IMR-90 (cell line): ENCODE results near the gene KCTD16. TPM values are rescaled to one million over a fixed set of nuclear protein-coding genes. Genes with fewer than 3 reads are reported as not detected.

Experiments
- ATAC-seq: fragments of 200-7000 bp; cut with Tn5 transposase; 2 replicates; pipeline ENCODE4 v1.9.1; 2020; ENCODE audit warnings: low read depth, mild to moderate bottlenecking, moderate library complexity
- BruUV-seq: library from RNA; stranded (reverse); fragments of 400-500 nt; replicated peaks from 2 replicates; lab custom pipeline; 2021; lab: Mats Ljungman, UMichigan
- CTCF ChIA-PET: fragments of 300-600 bp; formaldehyde crosslinking; extraction: SDS; loops from one replicate; lab custom pipeline; 2021; ENCODE audit warnings: antibody characterized with exemption; lab: Yijun Ruan, JAX
- POLR2A ChIA-PET: fragments of 300-600 bp; sonication (Branson Sonifier 250); formaldehyde crosslinking; loops from one replicate; lab custom pipeline; 2022; ENCODE audit warnings: antibody characterized with exemption; ENCODE audit not compliant: unreplicated experiment; lab: Charles Lee
- DNase-seq: peaks from one replicate; pipeline ENCODE4 v3.0.0; 2013
- H2AFZ ChIP-seq: replicated peaks from 2 replicates; pipeline ENCODE3; 2013; ENCODE audit warnings: low read length, mild to moderate bottlenecking; ENCODE audit not compliant: poor library complexity
- H2AK5ac ChIP-seq: 2 replicates; pipeline ENCODE4 v1.6.1; 2013; ENCODE audit warnings: low read depth, low read length, inconsistent platforms
- H2AK9ac ChIP-seq: replicated peaks from 2 replicates; pipeline ENCODE3; 2013; ENCODE audit warnings: mild to moderate bottlenecking, low read depth, low read length, moderate library complexity; ENCODE audit not compliant: poor library complexity
- H2BK120ac ChIP-seq: 2 replicates; pipeline ENCODE4 v1.6.1; 2013; ENCODE audit warnings: low read depth, low read length, inconsistent platforms
- H2BK15ac ChIP-seq: 3 replicates; pipeline ENCODE4 v1.6.1; 2013; ENCODE audit warnings: low read depth, low read length, inconsistent platforms
- H2BK20ac ChIP-seq: 2 replicates; pipeline ENCODE4 v1.6.1; 2013; ENCODE audit warnings: low read depth, mild to moderate bottlenecking, inconsistent platforms, low read length, moderate library complexity
- H2BK5ac ChIP-seq: 2 replicates; pipeline ENCODE4 v1.6.1; 2013; ENCODE audit warnings: mild to moderate bottlenecking, low read depth, low read length, inconsistent platforms; ENCODE audit not compliant: poor library complexity, severe bottlenecking
- H3K14ac ChIP-seq: replicated peaks from 2 replicates; pipeline ENCODE4 v1.6.1; 2013; ENCODE audit warnings: low read depth, low read length, inconsistent platforms
- H3K18ac ChIP-seq: 2 replicates; pipeline ENCODE4 v1.6.1; 2013; ENCODE audit warnings: low read depth, low read length, control low read depth
- H3K23ac ChIP-seq: 2 replicates; pipeline ENCODE4 v1.6.1; 2013; ENCODE audit warnings: low read depth, low read length, inconsistent platforms
- H3K27ac ChIP-seq: 2 replicates; pipeline ENCODE4 v1.5.1; 2013; ENCODE audit warnings: mild to moderate bottlenecking, control low read depth, low read length; ENCODE audit not compliant: insufficient read depth
- H3K27me3 ChIP-seq: 2 replicates; pipeline ENCODE4 v1.6.1; 2013; ENCODE audit warnings: low read length; ENCODE audit not compliant: control insufficient read depth, insufficient read depth
- H3K36me3 ChIP-seq: 2 replicates; pipeline ENCODE4 v1.6.1; 2013; ENCODE audit warnings: low read length, mixed read lengths; ENCODE audit not compliant: control insufficient read depth, insufficient read depth
- H3K4ac ChIP-seq: 2 replicates; pipeline ENCODE4 v1.6.1; 2013; ENCODE audit warnings: low read depth, low read length, inconsistent platforms
- H3K4me1 ChIP-seq: 2 replicates; pipeline ENCODE4 v1.6.1; 2013; ENCODE audit warnings: low read length, mixed read lengths; ENCODE audit not compliant: control insufficient read depth, insufficient read depth
- H3K4me2 ChIP-seq: 2 replicates; pipeline ENCODE4 v1.6.1; 2013; ENCODE audit warnings: low read depth, mild to moderate bottlenecking, control low read depth, low read length, moderate library complexity
- H3K4me3 ChIP-seq: 2 replicates; pipeline ENCODE4 v1.5.1; 2013; ENCODE audit warnings: low read depth, mild to moderate bottlenecking, control low read depth, low read length, moderate library complexity; ENCODE audit not compliant: insufficient read depth
- H3K56ac ChIP-seq: 2 replicates; pipeline ENCODE4 v1.6.1; 2013; ENCODE audit warnings: low read length, inconsistent platforms; ENCODE audit not compliant: insufficient read depth; ENCODE audit errors: extremely low read depth
- H3K79me1 ChIP-seq, 2 experiments: 2 replicates each; pipeline ENCODE4 v1.6.1; 2013; ENCODE audit warnings: low read length in 2 of 2, inconsistent platforms in 1 of 2, low read depth in 1 of 2
- H3K9ac ChIP-seq: 2 replicates; pipeline ENCODE4 v1.6.1; 2013; ENCODE audit warnings: low read depth, low read length, control low read depth
- H3K9me1 ChIP-seq: 2 replicates; pipeline ENCODE4 v1.6.1; 2013; ENCODE audit warnings: low read length, inconsistent platforms; ENCODE audit not compliant: insufficient read depth
- H3K9me3 ChIP-seq: 2 replicates; pipeline ENCODE4 v1.6.1; 2013; ENCODE audit warnings: low read length; ENCODE audit not compliant: control insufficient read depth, insufficient read depth
- H4K20me1 ChIP-seq: 2 replicates; pipeline ENCODE4 v1.6.1; 2013; ENCODE audit warnings: low read length, inconsistent platforms; ENCODE audit not compliant: insufficient read depth
- H4K5ac ChIP-seq: 2 replicates; pipeline ENCODE4 v1.6.1; 2013; ENCODE audit warnings: mild to moderate bottlenecking, low read depth, low read length, control low read depth
- H4K8ac ChIP-seq, 2 experiments: 2 replicates each; pipeline ENCODE4 v1.6.1; 2013; ENCODE audit warnings: low read depth in 2 of 2, low read length in 2 of 2, control low read depth in 1 of 2, inconsistent platforms in 1 of 2
- H4K91ac ChIP-seq: 2 replicates; pipeline ENCODE4 v1.6.1; 2013; ENCODE audit warnings: low read depth, low read length, inconsistent platforms; ENCODE audit not compliant: insufficient read depth
- BHLHE40 ChIP-seq: fragments of 150-350 bp; IDR thresholded peaks from 2 replicates; pipeline ENCODE4 v1.6.1; 2016; ENCODE audit warnings: mild to moderate bottlenecking, low read depth, low read length
- CEBPB ChIP-seq: IDR thresholded peaks from 2 replicates; pipeline ENCODE4 v1.6.1; 2012; ENCODE audit warnings: low read depth, low read length, improper control_type of control experiment
- CHD1 ChIP-seq: IDR thresholded peaks from 2 replicates; pipeline ENCODE4 v1.6.1; 2012; ENCODE audit warnings: low read depth, low read length, improper control_type of control experiment
- FOS ChIP-seq: fragments of 150-350 bp; IDR thresholded peaks from 2 replicates; pipeline ENCODE4 v1.6.1; 2016; ENCODE audit warnings: low read depth, low read length
- MAFK ChIP-seq: IDR thresholded peaks from 2 replicates; pipeline ENCODE4 v1.6.1; 2012; ENCODE audit warnings: low read depth, low read length, improper control_type of control experiment
- MAZ ChIP-seq: IDR thresholded peaks from 2 replicates; pipeline ENCODE4 v1.6.1; 2012; ENCODE audit warnings: low read depth, mild to moderate bottlenecking, low read length, improper control_type of control experiment, moderate library complexity, borderline replicate concordance
- MXI1 ChIP-seq: IDR thresholded peaks from 2 replicates; pipeline ENCODE4 v1.6.1; 2012; ENCODE audit warnings: low read depth, mild to moderate bottlenecking, low read length, moderate library complexity, borderline replicate concordance
- NFE2L2 ChIP-seq: fragments of 150-350 bp; IDR thresholded peaks from 2 replicates; pipeline ENCODE4 v1.6.1; 2016; ENCODE audit warnings: low read depth, mild to moderate bottlenecking, low read length
- POLR2A ChIP-seq: IDR thresholded peaks from 2 replicates; pipeline ENCODE4 v1.6.1; 2012; ENCODE audit warnings: mild to moderate bottlenecking, low read depth, low read length
- RAD21 ChIP-seq: IDR thresholded peaks from 2 replicates; pipeline ENCODE4 v1.6.1; 2012; ENCODE audit warnings: low read length, improper control_type of control experiment
- RCOR1 ChIP-seq: IDR thresholded peaks from 2 replicates; pipeline ENCODE4 v1.6.1; 2012; ENCODE audit warnings: mild to moderate bottlenecking, low read length, improper control_type of control experiment; ENCODE audit not compliant: insufficient replicate concordance
- RFX5 ChIP-seq: IDR thresholded peaks from 2 replicates; pipeline ENCODE4 v1.8.0; 2012; ENCODE audit warnings: low read depth, mild to moderate bottlenecking, low read length, moderate library complexity
- SMC3 ChIP-seq: fragments of 150-350 bp; IDR thresholded peaks from 2 replicates; pipeline ENCODE4 v1.6.1; 2016; ENCODE audit warnings: low read depth, mild to moderate bottlenecking, antibody characterized with exemption, low read length, moderate library complexity
- WGBS, 2 experiments: methylation state at CpG; one replicate each; pipeline versions ENCODE4 v1.1.5 to v1.1.7; 2013; ENCODE audit warnings: missing lambda C conversion rate in 2 of 2; ENCODE audit not compliant: insufficient read length in 1 of 2; ENCODE audit errors: extremely low coverage in 2 of 2; 5-methylcytosine and 5-hydroxymethylcytosine counted together
- dilution Hi-C: fragments of 300-500 bp; cut with HindIII; formaldehyde crosslinking; loops from one replicate; pipeline ENCODE4 v1.14.3; 2018; ENCODE audit warnings: low sequenced_read_pairs; ENCODE audit not compliant: unreplicated experiment
- in situ Hi-C: fragments of 300-500 bp; cut with MboI; formaldehyde crosslinking; loops from 3 replicates; pipeline ENCODE4 v1.14.3; 2019; ENCODE audit warnings: low sequenced_read_pairs, inconsistent platforms, mixed read lengths
- intact Hi-C: fragments of 100-400 bp; cut with micrococcal nuclease; formaldehyde crosslinking; loops from 2 replicates; pipeline ENCODE4 v1.10.0; 2022
- polyA plus RNA-seq, 3 experiments: library from polyadenylated mRNA; depleted of rRNA; stranded (reverse); fragments of >200 nt; gene quantifications; 2 replicates each; pipeline ENCODE4 v1.2.3, GENCODE V29; 2012; ENCODE audit warnings: low replicate concordance in 1 of 3
- total RNA-seq: library from RNA; depleted of rRNA; stranded (reverse); fragments of >200 nt; gene quantifications from 2 replicates; pipeline ENCODE4 v1.2.3, GENCODE V29; 2012
- TF ChIP-seq, protein P1 (sequence below): fragments of 150-350 bp; IDR thresholded peaks from 2 replicates; pipeline ENCODE4 v1.6.1; 2017; ENCODE audit warnings: mild to moderate bottlenecking, antibody characterized with exemption, low read length, low read depth
- TF ChIP-seq, protein P2 (sequence below): fragments of 150-350 bp; IDR thresholded peaks from 2 replicates; pipeline ENCODE4 v1.6.1; 2016; ENCODE audit warnings: low read depth, mild to moderate bottlenecking, low read length, moderate library complexity, borderline replicate concordance
- TF ChIP-seq, protein P3 (sequence below): conservative IDR thresholded peaks from 2 replicates; pipeline ENCODE4 v1.5.1; 2012; ENCODE audit warnings: mild to moderate bottlenecking, low read depth, low read length, improper control_type of control experiment

KCTD16 gene
- total and polyA plus RNA-seq, 2 of the 4 experiments (the other 2 are of a cell fraction) = 0.43 to 1.1 TPM

DNA sequence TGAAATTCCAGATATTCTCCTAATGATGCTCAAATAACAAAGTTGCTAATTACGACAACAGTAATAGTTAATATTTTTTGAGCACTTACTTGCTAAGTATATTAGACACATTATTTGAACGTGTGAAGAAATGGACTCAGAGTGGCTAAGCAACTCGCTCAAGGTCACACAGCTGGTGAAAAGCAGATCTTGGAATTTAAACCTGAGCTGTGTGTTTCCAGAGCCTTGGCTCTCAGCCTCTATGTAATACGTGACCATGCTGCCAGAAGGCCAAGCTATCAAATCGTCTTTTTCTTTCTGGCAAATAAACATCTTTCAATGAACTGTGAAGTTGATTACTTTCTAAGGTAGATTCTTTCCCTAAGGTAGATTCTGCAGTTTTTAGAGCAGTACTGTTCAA lies 61.6 kb downstream of the KCTD16 start:
- Histone ChIP-seq H3K23ac (no peak overlapping the region), H2BK5ac (no peak overlapping the region), H3K4me2 (no peak overlapping the region), H2AK5ac (no peak overlapping the region), H3K9me1 (no peaks in the 10 kb centered on the region), H2AFZ (no peak overlapping the region), H2BK15ac (no peak overlapping the region), H4K91ac (no peak overlapping the region), H3K79me1 (no peaks in the 10 kb centered on the region), H2AK9ac (no peak overlapping the region), H3K36me3 (no peaks in the 10 kb centered on the region), H3K56ac (no peak overlapping the region), H4K8ac (no peak overlapping the region), H2BK120ac (no peak overlapping the region), H2BK20ac (no peak overlapping the region), H3K4me3 (no peak overlapping the region), H3K9ac (no peak overlapping the region), H3K27me3 (no peaks in the 10 kb centered on the region; the same call in 1 of the 2 replicates), H3K14ac (no peak overlapping the region), H3K27ac (no peak overlapping the region), H4K20me1 (no peaks in the 10 kb centered on the region), H3K4me1 (no peaks in the 10 kb centered on the region), H3K4ac (no peak overlapping the region), H3K18ac (no peak overlapping the region), H3K9me3 (no peaks in the 10 kb centered on the region), H4K5ac (no peak overlapping the region)
- dilution Hi-C loops (no loop called here), intact Hi-C loops (no loop called here), in situ Hi-C loops (no loop called here)
- WGBS, 2 experiments = no CpG with 5 or more reads among the region's 5 CpGs
- ChIA-PET POLR2A (no interaction called here), CTCF (no interaction called here)
- no peak for DNase-seq
- no peak for ATAC-seq
- TF ChIP-seq BHLHE40 (no peak), MXI1 (no peak), MAFK (no peak), NFE2L2 (no peak), RFX5 (no peak), FOS (no peak), RAD21 (no peak), SMC3 (no peak), CEBPB (no peak), MAZ (no peak), RCOR1 (no peak), CHD1 (no peak), POLR2A (no peak)
- TF ChIP-seq, protein P1, sequence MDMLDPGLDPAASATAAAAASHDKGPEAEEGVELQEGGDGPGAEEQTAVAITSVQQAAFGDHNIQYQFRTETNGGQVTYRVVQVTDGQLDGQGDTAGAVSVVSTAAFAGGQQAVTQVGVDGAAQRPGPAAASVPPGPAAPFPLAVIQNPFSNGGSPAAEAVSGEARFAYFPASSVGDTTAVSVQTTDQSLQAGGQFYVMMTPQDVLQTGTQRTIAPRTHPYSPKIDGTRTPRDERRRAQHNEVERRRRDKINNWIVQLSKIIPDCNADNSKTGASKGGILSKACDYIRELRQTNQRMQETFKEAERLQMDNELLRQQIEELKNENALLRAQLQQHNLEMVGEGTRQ = no peak
- TF ChIP-seq, protein P2, sequence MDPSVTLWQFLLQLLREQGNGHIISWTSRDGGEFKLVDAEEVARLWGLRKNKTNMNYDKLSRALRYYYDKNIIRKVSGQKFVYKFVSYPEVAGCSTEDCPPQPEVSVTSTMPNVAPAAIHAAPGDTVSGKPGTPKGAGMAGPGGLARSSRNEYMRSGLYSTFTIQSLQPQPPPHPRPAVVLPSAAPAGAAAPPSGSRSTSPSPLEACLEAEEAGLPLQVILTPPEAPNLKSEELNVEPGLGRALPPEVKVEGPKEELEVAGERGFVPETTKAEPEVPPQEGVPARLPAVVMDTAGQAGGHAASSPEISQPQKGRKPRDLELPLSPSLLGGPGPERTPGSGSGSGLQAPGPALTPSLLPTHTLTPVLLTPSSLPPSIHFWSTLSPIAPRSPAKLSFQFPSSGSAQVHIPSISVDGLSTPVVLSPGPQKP = no peak
- TF ChIP-seq, protein P3, sequence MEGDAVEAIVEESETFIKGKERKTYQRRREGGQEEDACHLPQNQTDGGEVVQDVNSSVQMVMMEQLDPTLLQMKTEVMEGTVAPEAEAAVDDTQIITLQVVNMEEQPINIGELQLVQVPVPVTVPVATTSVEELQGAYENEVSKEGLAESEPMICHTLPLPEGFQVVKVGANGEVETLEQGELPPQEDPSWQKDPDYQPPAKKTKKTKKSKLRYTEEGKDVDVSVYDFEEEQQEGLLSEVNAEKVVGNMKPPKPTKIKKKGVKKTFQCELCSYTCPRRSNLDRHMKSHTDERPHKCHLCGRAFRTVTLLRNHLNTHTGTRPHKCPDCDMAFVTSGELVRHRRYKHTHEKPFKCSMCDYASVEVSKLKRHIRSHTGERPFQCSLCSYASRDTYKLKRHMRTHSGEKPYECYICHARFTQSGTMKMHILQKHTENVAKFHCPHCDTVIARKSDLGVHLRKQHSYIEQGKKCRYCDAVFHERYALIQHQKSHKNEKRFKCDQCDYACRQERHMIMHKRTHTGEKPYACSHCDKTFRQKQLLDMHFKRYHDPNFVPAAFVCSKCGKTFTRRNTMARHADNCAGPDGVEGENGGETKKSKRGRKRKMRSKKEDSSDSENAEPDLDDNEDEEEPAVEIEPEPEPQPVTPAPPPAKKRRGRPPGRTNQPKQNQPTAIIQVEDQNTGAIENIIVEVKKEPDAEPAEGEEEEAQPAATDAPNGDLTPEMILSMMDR = no peak
- BruUV-seq = no TSS peak
